Stimulated activated CD4-positive, alpha-beta T cell treated with anti-CD3 and anti-CD28 coated beads, Interleukin-4, amount 100 ng/mL, for 4 hours (primary cell): ENCODE measurements around the gene UVRAG.

Experiments
- DNase-seq, 2 experiments: peaks; one replicate each; pipeline ENCODE4 v3.0.0-alpha.2; 2020

UVRAG gene

DNA sequence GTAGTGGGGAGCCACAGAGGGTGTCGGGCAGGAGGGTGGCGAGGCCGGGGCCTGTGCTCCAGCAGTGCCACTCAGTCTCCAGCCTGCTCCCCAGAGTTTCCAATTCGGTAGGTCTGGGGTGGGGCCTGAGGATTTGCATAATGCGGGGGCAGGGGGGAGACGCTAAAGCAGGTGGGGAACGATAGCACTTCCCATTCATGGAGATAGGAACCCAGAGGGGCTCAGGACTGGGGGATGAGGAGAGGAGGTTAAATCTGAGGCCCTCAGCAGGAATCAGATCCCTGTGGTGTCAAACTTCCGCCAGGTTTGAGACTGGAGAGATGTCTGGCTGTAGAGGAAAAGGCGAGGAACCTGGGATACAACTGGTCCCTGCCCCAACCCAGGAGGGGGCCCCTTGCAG, 361.5 kb downstream of the UVRAG start:
- DNase-seq = no peak

GRCh38 chr11:76177250-76177686, 362.3 kb downstream of the UVRAG start:
- no peak for DNase-seq

GRCh38 chr11:76179147-76179546, 364.1 kb downstream of the UVRAG start:
- DNase-seq = no peak

DNA sequence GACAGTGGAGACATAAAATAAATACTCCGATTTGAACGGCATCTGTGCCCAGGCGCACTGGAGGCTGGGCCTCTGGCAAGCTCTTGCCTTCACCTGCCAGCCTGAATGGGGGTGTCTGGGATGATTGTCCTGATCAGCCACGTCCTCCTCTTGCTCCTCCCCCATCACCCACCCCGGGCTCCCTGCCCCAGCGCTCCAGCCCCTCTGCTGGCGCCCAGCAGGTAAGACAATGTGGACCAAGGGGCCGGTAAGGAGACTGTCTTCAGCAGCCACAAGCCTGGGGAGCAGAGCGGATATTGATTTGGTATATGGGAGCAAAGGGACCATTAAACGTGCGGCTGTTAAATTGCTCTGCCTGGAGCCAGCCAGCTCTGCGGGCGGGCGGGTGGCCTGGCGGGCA, 366.4 kb downstream of the UVRAG start:
- DNase-seq = no peak

GRCh38 chr11:76184551-76184993, 369.6 kb downstream of the UVRAG start:
- no peak for DNase-seq

GRCh38 chr11:76185511-76185910, 370.5 kb downstream of the UVRAG start:
- DNase-seq = no peak

DNA sequence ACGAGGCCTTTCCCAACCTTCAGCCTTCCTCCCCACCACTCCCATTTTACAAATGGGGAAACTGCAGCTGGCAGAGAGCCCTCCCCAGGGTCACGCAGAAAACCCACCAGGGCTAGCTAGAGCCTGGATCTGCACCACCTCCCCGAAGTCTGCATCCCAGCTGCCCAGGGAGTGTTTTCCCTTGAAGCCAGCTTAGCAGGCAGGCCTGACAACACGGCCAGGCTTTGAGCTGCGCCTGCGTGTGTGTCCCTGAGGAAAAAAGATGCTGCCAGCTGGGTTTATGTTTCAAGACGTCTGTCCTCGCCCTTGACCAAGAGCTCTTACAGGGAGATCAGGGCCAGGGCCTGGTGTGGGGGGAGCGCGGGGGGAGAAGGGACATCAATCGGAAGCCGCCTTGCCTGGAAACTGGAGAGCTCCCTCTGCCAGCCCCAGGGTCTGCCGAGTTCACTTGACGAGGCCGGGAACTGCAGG, 371.0 kb downstream of the UVRAG start:
- no peak for DNase-seq

GRCh38 chr11:76186776-76187279, 371.8 kb downstream of the UVRAG start:
- no peak for DNase-seq

DNA sequence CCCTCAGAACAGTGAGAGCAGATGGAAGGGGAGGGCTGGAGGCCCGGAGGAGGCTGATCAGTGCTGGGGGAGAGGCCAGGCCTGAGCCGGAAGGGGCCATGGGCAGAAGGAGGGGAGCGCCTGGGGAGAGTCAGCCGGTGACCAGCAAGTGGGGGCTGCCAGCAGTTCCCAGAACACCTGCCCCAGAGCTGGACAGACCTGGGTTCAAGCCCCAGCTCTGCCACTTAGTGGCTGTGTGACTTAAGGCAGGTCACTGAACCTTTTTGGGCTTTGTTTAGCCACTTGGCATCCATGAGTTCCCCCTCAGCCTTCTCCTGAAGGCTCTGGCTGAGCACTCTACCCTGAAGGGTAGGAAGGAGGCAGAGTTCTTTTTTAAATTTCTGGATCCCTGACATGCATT, 373.9 kb downstream of the UVRAG start:
- no peak for DNase-seq

GRCh38 chr11:76189682-76190081, 374.7 kb downstream of the UVRAG start:
- DNase-seq = no peak

GRCh38 chr11:76190376-76190775, 375.4 kb downstream of the UVRAG start:
- DNase-seq = no peak
